H9 (cell line): ENCODE data around the gene NFE2L3. TPM values are rescaled to one million over a fixed set of nuclear protein-coding genes. Genes with fewer than 3 reads are reported as not detected.

Experiments used
- DNase-seq: peaks from one replicate; pipeline ENCODE4 v3.0.0-alpha.2; 2017
- H2AFZ ChIP-seq: one replicate; pipeline ENCODE4 v1.6.1; 2013; ENCODE audit warnings: mild to moderate bottlenecking, low read length, control low read depth, moderate library complexity
- H2AK5ac ChIP-seq: 2 replicates; pipeline ENCODE4 v1.6.1; 2013; ENCODE audit warnings: low read length, control low read depth, mixed read lengths; ENCODE audit not compliant: insufficient read length
- H2BK120ac ChIP-seq: one replicate; pipeline ENCODE4 v1.6.1; 2013; ENCODE audit warnings: low read depth, mild to moderate bottlenecking, low read length, control low read depth, inconsistent platforms; ENCODE audit not compliant: poor library complexity, severe bottlenecking
- H2BK12ac ChIP-seq: 2 replicates; pipeline ENCODE4 v1.6.1; 2013; ENCODE audit warnings: low read length, control low read depth, mixed read lengths, low read depth; ENCODE audit not compliant: insufficient read length
- H2BK15ac ChIP-seq: 2 replicates; pipeline ENCODE4 v1.6.1; 2013; ENCODE audit warnings: low read depth, low read length, control low read depth
- H2BK20ac ChIP-seq: one replicate; pipeline ENCODE4 v1.6.1; 2013; ENCODE audit warnings: low read depth, mild to moderate bottlenecking, low read length, control low read depth, inconsistent platforms; ENCODE audit not compliant: poor library complexity, severe bottlenecking
- H2BK5ac ChIP-seq: 2 replicates; pipeline ENCODE4 v1.6.1; 2013; ENCODE audit warnings: low read length, control low read depth, mixed read lengths; ENCODE audit not compliant: insufficient read length
- H3K14ac ChIP-seq: 2 replicates; pipeline ENCODE4 v1.6.1; 2013; ENCODE audit warnings: low read length, control low read depth; ENCODE audit not compliant: insufficient read depth
- H3K18ac ChIP-seq: 2 replicates; pipeline ENCODE4 v1.6.1; 2013; ENCODE audit warnings: low read depth, mild to moderate bottlenecking, mixed read lengths, low read length, control low read depth; ENCODE audit not compliant: insufficient read length
- H3K23ac ChIP-seq: 2 replicates; pipeline ENCODE4 v1.6.1; 2013; ENCODE audit warnings: low read length, control low read depth, mixed read lengths, low read depth; ENCODE audit not compliant: insufficient read length
- H3K23me2 ChIP-seq: 2 replicates; pipeline ENCODE4 v1.6.1; 2013; ENCODE audit warnings: low read depth, mild to moderate bottlenecking, mixed read lengths, low read length, control low read depth; ENCODE audit not compliant: insufficient read length, poor library complexity, severe bottlenecking
- H3K27ac ChIP-seq: 2 replicates; pipeline ENCODE4 v1.5.1; 2013; ENCODE audit warnings: low read length, control low read depth, mixed read lengths, low read depth; ENCODE audit not compliant: insufficient read length
- H3K27me3 ChIP-seq: 2 replicates; pipeline ENCODE4 v1.6.1; 2013; ENCODE audit warnings: low read length, control low read depth, inconsistent platforms; ENCODE audit not compliant: insufficient read depth
- H3K4ac ChIP-seq: 2 replicates; pipeline ENCODE4 v1.6.1; 2013; ENCODE audit warnings: low read depth, mild to moderate bottlenecking, control low read depth, inconsistent platforms, low read length, moderate library complexity
- H3K4me1 ChIP-seq: 2 replicates; pipeline ENCODE4 v1.6.1; 2013; ENCODE audit warnings: low read length, control low read depth, inconsistent platforms; ENCODE audit not compliant: insufficient read depth
- H3K4me2 ChIP-seq: 2 replicates; pipeline ENCODE4 v1.6.1; 2013; ENCODE audit warnings: low read length, control low read depth, mixed read lengths; ENCODE audit not compliant: insufficient read length, insufficient read depth
- H3K56ac ChIP-seq: 2 replicates; pipeline ENCODE4 v1.6.1; 2013; ENCODE audit warnings: low read depth, mild to moderate bottlenecking, mixed read lengths, low read length, control low read depth; ENCODE audit not compliant: insufficient read length
- H3K79me1 ChIP-seq: 2 replicates; pipeline ENCODE4 v1.6.1; 2013; ENCODE audit warnings: low read depth, mild to moderate bottlenecking, moderate library complexity, low read length, control low read depth, inconsistent platforms; ENCODE audit not compliant: insufficient read depth, poor library complexity, severe bottlenecking
- H3K79me2 ChIP-seq: 2 replicates; pipeline ENCODE4 v1.6.1; 2013; ENCODE audit warnings: low read length, control low read depth, inconsistent platforms; ENCODE audit not compliant: insufficient read depth
- H3K9ac ChIP-seq: 2 replicates; pipeline ENCODE4 v1.6.1; 2013; ENCODE audit warnings: low read length, control low read depth, mixed read lengths; ENCODE audit not compliant: insufficient read length; ENCODE audit errors: extremely low read depth
- H3K9me3 ChIP-seq: one replicate; pipeline ENCODE4 v1.6.1; 2013; ENCODE audit warnings: low read depth, low read length, inconsistent platforms; ENCODE audit not compliant: control insufficient read depth
- H3T11ph ChIP-seq: one replicate; pipeline ENCODE4 v1.6.1; 2013; ENCODE audit warnings: mild to moderate bottlenecking, low read length, control low read depth, inconsistent platforms
- H4K20me1 ChIP-seq: one replicate; pipeline ENCODE4 v1.6.1; 2013; ENCODE audit not compliant: control insufficient read depth, insufficient read length, insufficient read depth
- H4K5ac ChIP-seq: 2 replicates; pipeline ENCODE4 v1.6.1; 2013; ENCODE audit warnings: low read depth, mild to moderate bottlenecking, mixed read lengths, low read length, control low read depth; ENCODE audit not compliant: insufficient read length
- H4K8ac ChIP-seq: replicated peaks from 2 replicates; pipeline ENCODE4 v1.6.1; 2013; ENCODE audit warnings: low read length, control low read depth, mixed read lengths, low read depth; ENCODE audit not compliant: insufficient read length
- H4K91ac ChIP-seq: 2 replicates; pipeline ENCODE4 v1.6.1; 2013; ENCODE audit warnings: low read depth, mild to moderate bottlenecking, moderate library complexity, mixed read lengths, low read length, control low read depth; ENCODE audit not compliant: insufficient read length
- H3K27ac Mint-ChIP-seq, 3 experiments: 2 replicates in 2 of 3; 3 replicates in 1 of 3; pipeline ENCODE4 v1.8.0; 2020 to 2021; ENCODE audit warnings: mixed read lengths in 3 of 3, mild to moderate bottlenecking in 1 of 3, moderate library complexity in 1 of 3
- H3K27me3 Mint-ChIP-seq: 2 replicates; pipeline ENCODE4 v1.8.0; 2021; ENCODE audit warnings: low read depth, mild to moderate bottlenecking, moderate library complexity, mixed read lengths
- H3K36me3 Mint-ChIP-seq, 3 experiments: 2 replicates in 2 of 3; 3 replicates in 1 of 3; pipeline ENCODE4 v1.8.0; 2020 to 2021; ENCODE audit warnings: low read depth in 3 of 3, mixed read lengths in 3 of 3; ENCODE audit not compliant: insufficient read depth in 1 of 3
- H3K4me1 Mint-ChIP-seq, 2 experiments: 2 replicates each; pipeline ENCODE4 v1.8.0; 2020; ENCODE audit warnings: mixed read lengths in 2 of 2
- H3K4me3 Mint-ChIP-seq, 2 experiments: 2 replicates in 1 of 2; 3 replicates in 1 of 2; pipeline ENCODE4 v1.8.0; 2020 to 2021; ENCODE audit warnings: mild to moderate bottlenecking in 2 of 2, mixed read lengths in 2 of 2, moderate library complexity in 1 of 2
- H3K9me3 Mint-ChIP-seq, 2 experiments: 2 replicates in 1 of 2; 3 replicates in 1 of 2; pipeline ENCODE4 v1.8.0; 2020; ENCODE audit warnings: mild to moderate bottlenecking in 2 of 2, mixed read lengths in 2 of 2, moderate library complexity in 1 of 2
- WGBS: extraction: QIAGEN DNeasy Blood & Tissue Kit; methylation state at CpG from one replicate; pipeline ENCODE4 v1.1.7; 2013; ENCODE audit warnings: missing lambda C conversion rate, low lambda C conversion rate, mixed read lengths; ENCODE audit not compliant: insufficient read length; ENCODE audit errors: extremely low coverage; 5-methylcytosine and 5-hydroxymethylcytosine counted together
- total RNA-seq: library from RNA; stranded (reverse); gene quantifications from 2 replicates; pipeline ENCODE4 v1.2.1, GENCODE V29; 2021
- TF ChIP-seq, protein P1 (sequence below): fragments of 200-600 bp; sonication (generic); conservative IDR thresholded peaks from 3 replicates; pipeline ENCODE4 v1.8.0; 2021; ENCODE audit warnings: antibody characterized with exemption, mild to moderate bottlenecking

NFE2L3 gene
- total RNA-seq, 1 experiment from 2014 or later, result 46.9 TPM

- Histone ChIP-seq H4K20me1 (no peaks in the 10 kb centered on the region), H3K23me2 (no peaks in the 10 kb centered on the region), H3K27ac (no peak overlapping the region), H3K27me3 (no peaks in the 10 kb centered on the region), H2BK12ac (no peak overlapping the region), H2BK15ac (no peak overlapping the region), H3K18ac (no peak overlapping the region), H3K4me2 (no peak overlapping the region), H4K91ac (no peak overlapping the region), H3K4me1 (peaks cover 2% of the 10 kb centered on the region), H2AK5ac (no peak overlapping the region), H3K9me3 (no peaks in the 10 kb centered on the region), H3T11ph (no peak overlapping the region), H2BK120ac (no peak overlapping the region), H3K23ac (no peak overlapping the region), H3K4ac (no peak overlapping the region), H2AFZ (no peak overlapping the region), H2BK5ac (no peak overlapping the region), H3K14ac (no peak overlapping the region), H3K9ac (no peak overlapping the region), H4K8ac (no peak overlapping the region), H3K56ac (no peak overlapping the region), H3K79me2 (peaks cover 43% of the 10 kb centered on the region), H4K5ac (no peak overlapping the region), H2BK20ac (no peak overlapping the region), H3K79me1 (peaks cover 3% of the 10 kb centered on the region)
- TF ChIP-seq, protein P1, sequence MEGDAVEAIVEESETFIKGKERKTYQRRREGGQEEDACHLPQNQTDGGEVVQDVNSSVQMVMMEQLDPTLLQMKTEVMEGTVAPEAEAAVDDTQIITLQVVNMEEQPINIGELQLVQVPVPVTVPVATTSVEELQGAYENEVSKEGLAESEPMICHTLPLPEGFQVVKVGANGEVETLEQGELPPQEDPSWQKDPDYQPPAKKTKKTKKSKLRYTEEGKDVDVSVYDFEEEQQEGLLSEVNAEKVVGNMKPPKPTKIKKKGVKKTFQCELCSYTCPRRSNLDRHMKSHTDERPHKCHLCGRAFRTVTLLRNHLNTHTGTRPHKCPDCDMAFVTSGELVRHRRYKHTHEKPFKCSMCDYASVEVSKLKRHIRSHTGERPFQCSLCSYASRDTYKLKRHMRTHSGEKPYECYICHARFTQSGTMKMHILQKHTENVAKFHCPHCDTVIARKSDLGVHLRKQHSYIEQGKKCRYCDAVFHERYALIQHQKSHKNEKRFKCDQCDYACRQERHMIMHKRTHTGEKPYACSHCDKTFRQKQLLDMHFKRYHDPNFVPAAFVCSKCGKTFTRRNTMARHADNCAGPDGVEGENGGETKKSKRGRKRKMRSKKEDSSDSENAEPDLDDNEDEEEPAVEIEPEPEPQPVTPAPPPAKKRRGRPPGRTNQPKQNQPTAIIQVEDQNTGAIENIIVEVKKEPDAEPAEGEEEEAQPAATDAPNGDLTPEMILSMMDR, result no peak
- peaks cover 5% of the 10 kb centered on the region for H3K27me3 Mint-ChIP-seq
- peak overlapping the region in 1 of 3 experiments; percentile 90; a peak in 1 of 7 replicates for H3K27ac Mint-ChIP-seq
- no CpG with 5 or more reads among the region's 5 CpGs for WGBS
- peaks cover 10 to 16% of the 10 kb centered on the region in 2 experiments for H3K9me3 Mint-ChIP-seq
- H3K4me1 Mint-ChIP-seq, result peaks cover 32 to 55% of the 10 kb centered on the region in 2 experiments
- H3K4me3 Mint-ChIP-seq, result peak overlapping the region; percentile 70 to 100; a peak in 4 of 5 replicates
- H3K36me3 Mint-ChIP-seq, result peaks cover 92 to 98% (median 98%) of the 10 kb centered on the region in 3 experiments
- DNase-seq, result no peak
Measured at GRCh38 chr7:26195182-26195581, 43.2 kb downstream of the NFE2L3 start.
